CD1c-positive myeloid dendritic cell (primary cell): Measurements from ENCODE around the gene UBL4A.

Experiments
- DNase-seq: peaks from one replicate; pipeline ENCODE4 v3.0.0-alpha.2; 2016; ENCODE audit errors: extremely low spot score

UBL4A gene

GRCh38 chrX:154486396-154487207 lies at the start of gene UBL4A:
Gene UBL4A (minus strand): TSS chrX:154486615. CDS start chrX:154486584, 31 bp downstream.
- peak; percentile 58 for DNase-seq

GRCh38 chrX:154535892-154536291 lies 49.5 kb upstream of the UBL4A start:
- DNase-seq, result no peak

GRCh38 chrX:154534526-154535322 lies 48.3 kb upstream of the UBL4A start:
- DNase-seq, result peak; percentile 94

- DNase-seq, result no peak
Measured at GRCh38 chrX:154532690-154533089, 46.3 kb upstream of the UBL4A start.

GRCh38 chrX:154531626-154532025 lies 45.2 kb upstream of the UBL4A start:
- DNase-seq, result no peak

- no peak for DNase-seq
Measured at GRCh38 chrX:154530286-154530685, 43.9 kb upstream of the UBL4A start.

GRCh38 chrX:154529206-154529612 lies 42.8 kb upstream of the UBL4A start:
- DNase-seq, result no peak

GRCh38 chrX:154526901-154527675 lies 40.7 kb upstream of the UBL4A start:
- peak; percentile 57 for DNase-seq

GRCh38 chrX:154525606-154526490 lies 39.4 kb upstream of the UBL4A start:
- DNase-seq, result no peak

- DNase-seq, result no peak
Measured at GRCh38 chrX:154519389-154519788, 33.0 kb upstream of the UBL4A start.

- no peak for DNase-seq
Measured at GRCh38 chrX:154517101-154517781, 30.8 kb upstream of the UBL4A start.

GRCh38 chrX:154516656-154517100 lies 30.3 kb upstream of the UBL4A start:
- peak; percentile 16 for DNase-seq

- DNase-seq, result peak; percentile 91
Measured at GRCh38 chrX:154515966-154516655, 29.7 kb upstream of the UBL4A start, which contains the start of gene FAM3A. Gene FAM3A (minus strand): TSS chrX:154516232. CDS start chrX:154515772, 460 bp downstream.

GRCh38 chrX:154515090-154515965 lies 28.9 kb upstream of the UBL4A start:
- no peak for DNase-seq

GRCh38 chrX:154513716-154514115 lies 27.3 kb upstream of the UBL4A start:
- DNase-seq, result peak; percentile 2

GRCh38 chrX:154512879-154513553 lies 26.6 kb upstream of the UBL4A start:
- DNase-seq, result no peak

- no peak for DNase-seq
Measured at GRCh38 chrX:154511761-154512160, 25.3 kb upstream of the UBL4A start.

GRCh38 chrX:154509455-154509854 lies 23.0 kb upstream of the UBL4A start:
- no peak for DNase-seq
